SH-SY5Y (cell line): ENCODE measurements around the gene CAB39.

ENCODE experiments used
- GATA2 ChIP-seq: IDR thresholded peaks from 2 replicates; pipeline ENCODE4 v1.6.1; 2011; ENCODE audit warnings: mild to moderate bottlenecking, low read depth, low read length
- GATA3 ChIP-seq: IDR thresholded peaks from 2 replicates; pipeline ENCODE4 v1.6.1; 2011; ENCODE audit warnings: low read depth, mild to moderate bottlenecking, low read length, moderate library complexity

DNA sequence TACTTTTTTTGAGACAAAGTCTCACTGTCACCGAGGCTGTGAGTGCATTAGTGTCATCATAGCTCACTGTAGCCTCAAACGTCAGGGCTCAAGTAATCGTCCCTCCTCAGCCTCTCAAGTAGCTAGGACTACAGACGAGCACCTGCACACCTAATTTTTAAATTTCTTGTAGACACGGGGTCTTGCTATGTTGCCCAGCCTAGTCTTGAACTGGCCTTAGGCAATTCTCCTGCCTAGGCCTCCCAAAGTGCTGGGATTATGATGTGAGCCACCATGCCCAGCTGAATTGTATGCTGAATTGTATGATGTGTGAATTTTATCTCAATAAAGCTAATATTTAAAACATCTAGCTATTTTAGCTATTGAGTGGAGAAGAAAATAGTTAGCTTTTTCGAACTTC, 18.9 kb downstream of the CAB39 start:
- no peak for TF ChIP-seq GATA3
- no peak for TF ChIP-seq GATA2
